DOHH2 (cell line): ENCODE results near the gene XPO6.

Experiments
- CTCF ChIP-seq: fragments of 200-600 bp; sonication (generic); IDR thresholded peaks from one replicate; pipeline ENCODE4 v1.5.1; 2014; ENCODE audit warnings: antibody characterized with exemption, mild to moderate bottlenecking, low read depth, low read length; ENCODE audit not compliant: poor library complexity, severe bottlenecking
- EZH2phosphoT487 ChIP-seq: fragments of 200-600 bp; sonication (generic); IDR thresholded peaks from 2 replicates; pipeline ENCODE4 v1.6.1; 2017; ENCODE audit warnings: borderline replicate concordance, mild to moderate bottlenecking, antibody characterized with exemption, low read length, moderate library complexity, mixed read lengths

- no peak for TF ChIP-seq CTCF
- no peak for TF ChIP-seq EZH2phosphoT487
Measured at GRCh38 chr16:28130099-28131088, 81.4 kb downstream of the XPO6 start.
